Skeletal muscle tissue (tissue), 4 donors: ENCODE measurements around the gene DSTYK. TPM values are rescaled to one million over a fixed set of nuclear protein-coding genes. Genes with fewer than 3 reads are reported as not detected.

Experiments used
- H3K27ac ChIP-seq: one replicate; pipeline ENCODE4 v1.7.0; 2013; ENCODE audit warnings: mild to moderate bottlenecking, low read depth, low read length, inconsistent platforms
- H3K27me3 ChIP-seq, 3 donors: one replicate each; pipeline ENCODE4 v1.7.0; 2013; ENCODE audit warnings: low read length in 3 of 3; ENCODE audit not compliant: control insufficient read depth in 3 of 3, insufficient read depth in 3 of 3
- H3K36me3 ChIP-seq, 3 donors: one replicate each; pipeline ENCODE4 v1.7.0; 2013; ENCODE audit warnings: low read length in 3 of 3; ENCODE audit not compliant: control insufficient read depth in 3 of 3, insufficient read depth in 3 of 3
- H3K4me1 ChIP-seq, 3 donors: one replicate each; pipeline ENCODE4 v1.7.0; 2013; ENCODE audit warnings: low read length in 3 of 3, mild to moderate bottlenecking in 3 of 3; ENCODE audit not compliant: control insufficient read depth in 3 of 3, insufficient read depth in 3 of 3
- H3K4me3 ChIP-seq, 3 donors: one replicate each; pipeline ENCODE4 v1.7.0; 2013; ENCODE audit warnings: low read length in 3 of 3
- H3K9ac ChIP-seq, 3 donors: one replicate each; pipeline ENCODE4 v1.7.0; 2013; ENCODE audit warnings: low read length in 3 of 3, mild to moderate bottlenecking in 3 of 3, moderate library complexity in 2 of 3, low read depth in 1 of 3
- H3K9me3 ChIP-seq, 3 donors: one replicate each; pipeline ENCODE4 v1.7.0; 2013; ENCODE audit warnings: low read length in 3 of 3; ENCODE audit not compliant: control insufficient read depth in 3 of 3
- total RNA-seq: library from RNA; depleted of rRNA; stranded (reverse); fragments of >200 nt; gene quantifications from one replicate; pipeline ENCODE4 v1.2.3, GENCODE V29; 2014
- donor health status: Osteomylitis.

Gene DSTYK
- total RNA-seq, 1 donor from 2014 or later = 10.4 TPM

DNA sequence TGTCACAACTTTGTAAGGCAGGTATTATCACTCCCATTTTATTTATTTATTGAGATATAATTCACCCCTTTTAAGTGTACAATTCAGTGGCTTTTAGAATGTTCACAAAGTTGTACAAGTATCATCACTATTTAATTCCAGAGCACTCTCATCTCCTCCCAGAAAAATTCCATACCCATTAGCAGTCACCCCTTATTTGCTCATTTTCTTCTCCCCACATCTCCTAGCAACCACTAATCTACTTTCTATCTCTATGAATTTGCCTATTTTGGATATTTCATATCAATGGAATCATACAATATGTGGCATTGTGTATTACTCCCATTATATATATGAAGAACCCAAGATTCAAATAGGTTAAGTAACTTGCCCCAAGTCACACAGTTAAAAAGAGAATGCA, 7.0 kb downstream of the DSTYK start:
- peaks cover 6 to 22% (median 21%) of the 10 kb centered on the region in 3 donors for H3K4me1 ChIP-seq

DNA sequence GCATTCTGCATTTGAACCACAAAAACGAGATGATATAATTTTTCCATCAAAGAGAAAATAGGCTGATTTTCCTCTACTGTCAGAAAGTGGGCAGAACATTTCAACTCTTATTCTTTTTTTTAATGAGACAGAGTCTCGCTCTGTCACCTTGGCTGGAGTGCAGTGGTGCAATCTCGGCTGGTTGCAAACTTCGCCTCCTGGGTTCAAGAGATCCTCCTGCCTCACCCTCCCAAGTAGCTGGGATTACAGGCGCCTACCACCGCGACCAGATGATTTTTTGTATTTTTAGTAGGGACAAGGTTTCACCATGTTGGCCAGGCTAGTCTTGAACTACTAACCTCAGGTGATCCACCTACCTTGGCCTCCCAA, 11.6 kb downstream of the DSTYK start:
- Histone ChIP-seq H3K9me3 (no peaks in the 10 kb centered on the region), H3K27me3 (no peaks in the 10 kb centered on the region), H3K9ac (no peak overlapping the region), H3K4me1 (peaks cover 9 to 29% (median 19%) of the 10 kb centered on the region in 3 donors), H3K4me3 (no peak overlapping the region), H3K36me3 (no peaks in the 10 kb centered on the region), H3K27ac (no peak overlapping the region)

More for the DNA sequence above, 7.0 kb downstream of the DSTYK start:
- Histone ChIP-seq H3K4me3 (no peak overlapping the region), H3K27me3 (no peaks in the 10 kb centered on the region), H3K27ac (no peak overlapping the region), H3K9me3 (no peaks in the 10 kb centered on the region), H3K9ac (no peak overlapping the region), H3K36me3 (no peaks in the 10 kb centered on the region)

DNA sequence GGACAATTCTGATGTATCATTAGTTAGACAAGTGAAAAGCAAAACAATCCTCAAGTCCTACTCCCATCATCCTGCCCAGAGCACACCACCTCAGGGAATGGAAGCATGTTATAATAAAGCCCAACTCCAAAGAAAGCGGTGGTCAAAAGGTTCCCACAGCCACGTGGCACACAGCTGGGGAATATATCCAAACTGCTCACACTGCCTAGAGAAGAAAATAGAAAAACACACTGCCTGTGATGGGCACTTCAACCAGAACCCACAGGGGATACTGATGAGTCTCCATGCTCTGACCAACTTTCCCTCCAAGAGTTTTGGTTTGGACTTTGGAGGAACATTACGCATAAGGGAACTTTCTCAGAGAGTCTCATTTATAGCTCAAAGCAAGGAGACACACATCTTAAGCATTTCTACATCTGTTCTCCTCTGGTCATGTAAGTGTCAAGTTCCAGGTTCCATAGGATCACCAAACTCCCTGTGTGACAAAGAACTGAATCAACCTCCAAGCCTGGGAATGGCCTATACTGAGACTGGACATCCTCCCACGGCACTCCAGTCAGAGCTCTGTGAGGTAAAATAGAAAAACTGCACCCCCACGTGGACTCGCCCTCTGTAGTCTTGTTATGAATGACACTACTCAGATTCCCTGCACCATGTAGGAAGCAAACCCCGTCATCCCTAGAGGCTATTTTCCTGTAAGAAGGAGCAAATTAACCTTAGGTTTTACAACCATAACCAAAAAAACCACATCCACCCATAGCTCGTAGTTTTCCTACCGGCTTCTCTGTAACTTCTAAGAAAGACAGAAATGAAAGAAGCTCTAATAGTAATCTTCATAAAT, 12.2 kb downstream of the DSTYK start:
- H3K4me1 ChIP-seq = peaks cover 9 to 29% (median 15%) of the 10 kb centered on the region in 3 donors
- H3K9me3 ChIP-seq = no peaks in the 10 kb centered on the region
- H3K4me3 ChIP-seq = no peak overlapping the region
- H3K27me3 ChIP-seq = no peaks in the 10 kb centered on the region
- no peaks in the 10 kb centered on the region for H3K36me3 ChIP-seq
- H3K27ac ChIP-seq = no peak overlapping the region
- no peak overlapping the region for H3K9ac ChIP-seq

DNA sequence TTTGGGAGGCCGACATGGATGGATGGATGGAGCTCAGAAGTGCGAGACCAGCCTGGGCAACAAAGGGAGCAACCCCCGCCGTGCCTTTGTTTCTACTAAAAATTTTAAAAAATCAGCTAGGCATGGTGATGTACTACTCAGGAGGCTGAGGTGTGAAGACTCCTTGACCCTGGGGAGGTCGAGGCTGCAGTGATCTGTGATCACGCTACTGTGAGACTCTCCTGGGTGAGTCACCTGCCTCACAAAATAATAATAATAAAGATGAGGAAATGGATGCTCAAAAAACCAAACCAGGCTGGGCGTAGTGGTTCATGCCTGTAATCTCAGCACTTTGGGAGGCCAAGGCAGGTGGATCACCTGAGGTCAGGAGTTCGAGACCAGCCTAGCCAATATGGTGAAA, 19.2 kb downstream of the DSTYK start:
- no peak overlapping the region for H3K4me3 ChIP-seq
- H3K27ac ChIP-seq = no peak overlapping the region
- H3K36me3 ChIP-seq = peaks cover 3 to 4% (median 4%) of the 10 kb centered on the region in 3 donors
- H3K4me1 ChIP-seq = peaks cover 2 to 30% (median 5%) of the 10 kb centered on the region in 3 donors
- H3K9ac ChIP-seq = no peak overlapping the region
- no peaks in the 10 kb centered on the region for H3K9me3 ChIP-seq
- no peaks in the 10 kb centered on the region for H3K27me3 ChIP-seq

DNA sequence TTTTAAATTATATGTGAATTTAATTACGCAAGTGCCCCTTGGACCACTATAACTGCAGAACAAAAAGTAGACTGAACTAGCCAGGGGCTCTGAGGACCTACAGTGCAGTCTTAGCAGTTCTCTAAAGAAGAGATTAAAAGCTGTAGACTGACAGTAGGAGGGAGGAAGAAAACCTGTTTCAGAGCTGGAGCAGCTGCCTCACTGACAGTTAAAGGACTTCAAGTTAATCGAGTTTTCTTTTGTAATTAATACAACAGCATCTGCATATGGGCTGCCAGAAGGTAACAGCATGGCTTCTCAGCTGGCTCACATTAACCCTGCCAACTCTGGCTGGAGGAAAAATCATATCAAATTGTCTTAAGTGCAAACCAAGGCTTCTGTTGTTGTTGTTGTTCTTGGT, 19.9 kb downstream of the DSTYK start:
- Histone ChIP-seq H3K9ac (peak overlapping the region in 1 of 3 donors; percentile 34), H3K4me3 (no peak overlapping the region), H3K4me1 (peaks cover 2 to 31% (median 5%) of the 10 kb centered on the region in 3 donors), H3K27ac (no peak overlapping the region), H3K36me3 (peaks cover 4 to 10% (median 6%) of the 10 kb centered on the region in 3 donors), H3K9me3 (no peaks in the 10 kb centered on the region), H3K27me3 (no peaks in the 10 kb centered on the region)

DNA sequence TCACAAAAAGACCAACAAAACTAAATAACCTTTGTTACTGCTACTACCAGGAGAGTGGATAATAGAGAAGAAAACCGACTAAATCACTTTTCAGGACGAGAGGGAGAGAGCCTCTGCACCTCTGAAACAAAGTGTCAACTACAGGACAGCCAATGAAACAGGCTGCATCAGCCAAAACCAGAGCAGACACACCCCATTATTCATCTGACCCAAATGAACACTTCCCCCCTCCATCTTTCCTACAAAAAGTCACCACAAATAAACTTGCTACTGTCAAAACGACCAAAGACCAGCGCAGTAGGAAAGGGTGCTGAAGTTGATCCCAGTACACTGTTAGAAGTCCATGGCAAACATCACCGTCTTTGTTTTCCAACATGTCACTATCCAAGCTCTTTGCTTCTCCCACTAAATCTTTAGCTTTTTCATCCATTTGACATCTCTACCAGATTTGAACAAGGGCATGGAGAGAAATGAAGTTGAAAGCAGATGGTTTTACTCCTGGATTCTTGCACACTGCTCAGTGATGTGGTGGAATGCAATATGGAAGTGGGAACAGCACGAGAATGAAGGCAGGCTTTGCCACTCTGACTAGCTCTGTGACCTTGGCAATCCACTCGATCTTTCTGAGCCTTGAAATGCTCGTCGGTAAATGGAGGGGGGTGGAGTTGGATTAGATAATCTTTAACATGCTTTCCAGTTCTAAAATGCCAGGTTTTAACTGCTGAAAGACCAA, 20.5 kb downstream of the DSTYK start:
- H3K4me3 ChIP-seq = no peak overlapping the region
- H3K27me3 ChIP-seq = no peaks in the 10 kb centered on the region
- H3K36me3 ChIP-seq = peaks cover 4 to 11% (median 8%) of the 10 kb centered on the region in 3 donors
- no peaks in the 10 kb centered on the region for H3K9me3 ChIP-seq
- H3K4me1 ChIP-seq = peaks cover 2 to 31% (median 5%) of the 10 kb centered on the region in 3 donors
- no peak overlapping the region for H3K27ac ChIP-seq
- no peak overlapping the region for H3K9ac ChIP-seq

DNA sequence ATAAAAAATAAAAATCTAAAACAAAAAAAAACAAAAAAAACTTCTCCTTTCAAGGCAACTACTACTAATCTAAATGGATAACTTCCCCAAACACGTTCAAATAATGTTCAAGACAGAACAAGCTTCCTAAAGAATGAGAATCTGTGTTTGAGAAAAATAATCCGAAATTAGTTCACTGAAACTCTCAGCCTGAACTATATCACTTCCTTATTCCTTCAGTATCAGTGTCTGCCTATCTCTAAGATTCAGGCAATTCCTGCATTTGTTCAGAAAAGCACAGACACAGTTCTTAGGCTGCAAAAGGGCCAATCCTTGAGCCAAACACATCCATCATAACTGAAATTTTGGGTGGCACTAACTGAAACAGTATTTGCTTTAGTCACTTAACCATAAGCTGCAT, 22.4 kb downstream of the DSTYK start:
- H3K27ac ChIP-seq = no peak overlapping the region
- peaks cover 4 to 11% (median 8%) of the 10 kb centered on the region in 3 donors for H3K36me3 ChIP-seq
- H3K4me1 ChIP-seq = peaks cover 2 to 27% (median 9%) of the 10 kb centered on the region in 3 donors
- H3K4me3 ChIP-seq = no peak overlapping the region
- H3K9me3 ChIP-seq = no peaks in the 10 kb centered on the region
- H3K27me3 ChIP-seq = no peaks in the 10 kb centered on the region
- H3K9ac ChIP-seq = no peak overlapping the region

DNA sequence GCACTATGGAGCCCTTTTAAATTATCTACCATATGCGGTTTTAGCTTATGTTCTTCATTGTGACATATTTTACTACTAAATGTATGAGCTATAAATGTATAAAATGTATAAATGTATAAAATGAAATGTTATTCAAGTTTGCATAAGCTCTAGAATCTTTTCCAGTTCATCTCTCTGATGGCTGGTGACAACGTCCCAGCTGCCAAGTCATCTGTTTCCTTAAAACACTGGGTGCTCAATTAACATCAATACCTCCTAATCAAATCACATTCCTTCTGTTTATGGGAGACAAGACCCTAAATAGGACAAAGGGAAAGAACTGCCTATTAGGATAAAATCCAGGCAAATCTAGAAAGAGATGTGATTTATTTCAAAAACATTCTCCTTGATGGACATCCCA, 22.9 kb downstream of the DSTYK start:
- H3K27ac ChIP-seq = no peak overlapping the region
- no peaks in the 10 kb centered on the region for H3K27me3 ChIP-seq
- no peak overlapping the region for H3K9ac ChIP-seq
- H3K4me3 ChIP-seq = no peak overlapping the region
- H3K36me3 ChIP-seq = peaks cover 4 to 11% (median 8%) of the 10 kb centered on the region in 3 donors
- no peaks in the 10 kb centered on the region for H3K9me3 ChIP-seq
- peaks cover 7 to 32% (median 14%) of the 10 kb centered on the region in 3 donors for H3K4me1 ChIP-seq

DNA sequence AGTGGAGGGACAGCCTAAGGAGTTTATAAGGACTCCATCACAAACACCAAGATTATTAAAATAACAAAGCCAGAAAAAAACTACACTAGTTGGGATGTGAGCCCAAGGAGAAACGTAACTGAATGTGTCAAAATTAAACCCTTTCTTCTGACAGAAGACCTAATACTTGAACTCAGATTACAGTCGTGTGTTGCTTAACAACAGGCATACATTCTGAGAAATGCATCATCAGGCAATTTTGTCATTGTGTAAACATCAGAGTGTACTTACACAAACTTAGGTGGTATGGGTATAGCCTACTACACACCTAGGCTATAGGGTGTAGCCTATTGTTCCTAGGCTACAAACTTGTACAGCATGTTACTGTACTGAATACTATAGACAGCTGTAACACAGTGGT, 23.4 kb downstream of the DSTYK start:
- H3K36me3 ChIP-seq = peaks cover 4 to 11% (median 8%) of the 10 kb centered on the region in 3 donors
- no peak overlapping the region for H3K27ac ChIP-seq
- peaks cover 8 to 36% (median 19%) of the 10 kb centered on the region in 3 donors for H3K4me1 ChIP-seq
- H3K9me3 ChIP-seq = no peaks in the 10 kb centered on the region
- H3K9ac ChIP-seq = no peak overlapping the region
- H3K4me3 ChIP-seq = no peak overlapping the region
- H3K27me3 ChIP-seq = no peaks in the 10 kb centered on the region

DNA sequence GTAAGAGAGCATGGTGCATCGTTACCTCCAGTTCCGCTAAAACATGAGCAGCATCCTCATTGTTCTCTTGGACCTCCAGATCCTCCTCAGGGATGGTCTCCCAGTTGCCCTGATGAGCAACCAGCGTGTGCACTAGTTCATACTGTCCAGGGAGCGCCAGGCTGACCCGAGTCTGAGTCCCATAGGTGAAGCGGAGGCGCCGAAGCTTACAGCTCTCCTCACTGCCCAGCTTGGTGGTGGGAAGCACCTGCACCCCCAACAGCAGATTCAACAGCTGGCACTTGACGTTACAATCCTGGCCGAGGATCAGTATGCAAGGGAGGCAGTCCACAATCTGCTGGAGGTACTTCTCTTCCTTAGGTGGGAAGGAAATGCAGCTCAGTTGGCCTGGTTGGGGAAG, 24.1 kb downstream of the DSTYK start:
- Histone ChIP-seq H3K27me3 (no peaks in the 10 kb centered on the region), H3K36me3 (peaks cover 4 to 11% (median 11%) of the 10 kb centered on the region in 3 donors), H3K4me1 (peaks cover 12 to 41% (median 23%) of the 10 kb centered on the region in 3 donors), H3K27ac (no peak overlapping the region), H3K9ac (peak overlapping the region in 1 of 3 donors; percentile 11), H3K9me3 (no peaks in the 10 kb centered on the region), H3K4me3 (no peak overlapping the region)
